Fibroblast of lung (primary cell): ENCODE results near the gene SFT2D1.

Source experiments
- CTCF ChIP-seq, 2 donors: IDR thresholded peaks in 1 of 2; conservative IDR thresholded peaks in 1 of 2; 1 replicate in 1 of 2; 2 replicates in 1 of 2; pipeline ENCODE4 v1.5.1; 2011 to 2012; ENCODE audit warnings: low read length in 2 of 2, control low read depth in 1 of 2, inconsistent platforms in 1 of 2, low read depth in 1 of 2, mild to moderate bottlenecking in 1 of 2
- EZH2 ChIP-seq: IDR thresholded peaks from 2 replicates; pipeline ENCODE4 v1.5.1; 2012; ENCODE audit warnings: low read length, control low read depth, mild to moderate bottlenecking; ENCODE audit errors: missing control alignments

GRCh38 chr6:166386111-166386510 is 43.8 kb upstream of the SFT2D1 start:
- TF ChIP-seq CTCF (conservative IDR thresholded peaks at IDR 0.05 in 1 of 2, IDR thresholded peaks at IDR 0.05 in 1 of 2; ENCODE audit: low read depth in 1 of 2, low read length in 2 of 2) (no peak), EZH2 (no peak)
